Liver (tissue), 9 donors: ENCODE measurements around the gene TCF7L1. TPM values are rescaled to one million over a fixed set of nuclear protein-coding genes. Genes with fewer than 3 reads are reported as not detected.

Experiments used
- DNase-seq: peaks from one replicate; pipeline ENCODE4 v3.0.0-alpha.2; 2017; ENCODE audit warnings: low spot score
- H3K27ac ChIP-seq, 2 donors: one replicate each; pipeline ENCODE4 v1.7.0; 2013; ENCODE audit warnings: inconsistent platforms in 2 of 2, low read length in 2 of 2, control low read depth in 1 of 2, low read depth in 1 of 2, mild to moderate bottlenecking in 1 of 2
- H3K27me3 ChIP-seq, 4 donors: one replicate each; pipeline versions ENCODE4 v1.6.1 to v1.7.0; 2013; ENCODE audit warnings: low read length in 3 of 4, inconsistent platforms in 1 of 4, mild to moderate bottlenecking in 1 of 4, moderate library complexity in 1 of 4; ENCODE audit not compliant: control insufficient read depth in 4 of 4, insufficient read depth in 4 of 4
- H3K36me3 ChIP-seq, 4 donors: one replicate each; pipeline versions ENCODE4 v1.6.1 to v1.7.0; 2013; ENCODE audit warnings: low read length in 3 of 4, mild to moderate bottlenecking in 3 of 4, low read depth in 1 of 4, moderate library complexity in 1 of 4; ENCODE audit not compliant: control insufficient read depth in 4 of 4, insufficient read depth in 3 of 4
- H3K4me1 ChIP-seq, 4 donors: one replicate each; pipeline versions ENCODE4 v1.6.1 to v1.7.0; 2013; ENCODE audit warnings: low read length in 3 of 4, mild to moderate bottlenecking in 3 of 4, moderate library complexity in 1 of 4; ENCODE audit not compliant: control insufficient read depth in 4 of 4, insufficient read depth in 4 of 4
- H3K4me3 ChIP-seq, 3 donors: one replicate each; pipeline versions ENCODE4 v1.6.1 to v1.7.0; 2013; ENCODE audit warnings: low read length in 3 of 3, control low read depth in 1 of 3, low read depth in 1 of 3, mild to moderate bottlenecking in 1 of 3
- H3K9ac ChIP-seq, 2 donors: one replicate each; pipeline ENCODE4 v1.7.0; 2013; ENCODE audit warnings: low read length in 2 of 2, mild to moderate bottlenecking in 2 of 2, moderate library complexity in 2 of 2, control low read depth in 1 of 2, low read depth in 1 of 2
- H3K9me3 ChIP-seq, 4 donors: one replicate each; pipeline versions ENCODE4 v1.6.1 to v1.7.0; 2013; ENCODE audit warnings: low read length in 3 of 4; ENCODE audit not compliant: control insufficient read depth in 4 of 4
- EGR1 ChIP-seq, 2 donors: IDR thresholded peaks; 2 replicates each; pipeline ENCODE4 v1.6.1; 2016 to 2018; ENCODE audit warnings: antibody characterized with exemption in 2 of 2, low read depth in 2 of 2
- FOXA1 ChIP-seq: IDR thresholded peaks from 2 replicates; pipeline ENCODE4 v1.6.1; 2016; ENCODE audit warnings: antibody characterized with exemption
- FOXA2 ChIP-seq: IDR thresholded peaks from 2 replicates; pipeline ENCODE4 v1.6.1; 2016; ENCODE audit warnings: antibody characterized with exemption
- GABPA ChIP-seq, 2 donors: IDR thresholded peaks in 1 of 2; conservative IDR thresholded peaks in 1 of 2; 2 replicates each; pipeline ENCODE4 v1.6.1; 2016; ENCODE audit warnings: antibody characterized with exemption in 2 of 2, mild to moderate bottlenecking in 1 of 2, moderate library complexity in 1 of 2
- HNF4A ChIP-seq, 2 donors: conservative IDR thresholded peaks; 2 replicates each; pipeline ENCODE4 v1.6.1; 2016; ENCODE audit warnings: antibody characterized with exemption in 2 of 2, mild to moderate bottlenecking in 2 of 2
- HNF4G ChIP-seq: IDR thresholded peaks from 2 replicates; pipeline ENCODE4 v1.6.1; 2016; ENCODE audit warnings: antibody characterized with exemption
- JUND ChIP-seq, 2 donors: IDR thresholded peaks; 2 replicates each; pipeline ENCODE4 v1.6.1; 2016; ENCODE audit warnings: antibody characterized with exemption in 2 of 2
- NR2F2 ChIP-seq: IDR thresholded peaks from 2 replicates; pipeline ENCODE4 v1.6.1; 2016; ENCODE audit warnings: antibody characterized with exemption
- RAD21 ChIP-seq, 2 donors: IDR thresholded peaks; 2 replicates each; pipeline ENCODE4 v1.6.1; 2016; ENCODE audit warnings: antibody characterized with exemption in 2 of 2, mild to moderate bottlenecking in 2 of 2
- RXRA ChIP-seq, 2 donors: IDR thresholded peaks; 2 replicates each; pipeline ENCODE4 v1.6.1; 2017 to 2018; ENCODE audit warnings: antibody characterized with exemption in 2 of 2, mild to moderate bottlenecking in 1 of 2
- SP1 ChIP-seq: IDR thresholded peaks from 2 replicates; pipeline ENCODE4 v1.6.1; 2018; ENCODE audit warnings: antibody characterized with exemption, mild to moderate bottlenecking
- TAF1 ChIP-seq: conservative IDR thresholded peaks from 2 replicates; pipeline ENCODE4 v1.6.1; 2016; ENCODE audit warnings: antibody characterized with exemption, mild to moderate bottlenecking
- YY1 ChIP-seq: IDR thresholded peaks from 2 replicates; pipeline ENCODE4 v1.6.1; 2016; ENCODE audit warnings: antibody characterized with exemption, mild to moderate bottlenecking
- WGBS: extraction: QIAGEN DNeasy Blood & Tissue Kit; methylation state at CpG from one replicate; pipeline ENCODE4 v1.1.7; 2013; 5-methylcytosine and 5-hydroxymethylcytosine counted together
- polyA plus RNA-seq, 2 donors: library from polyadenylated mRNA; stranded (reverse) in 1 of 2; unstranded in 1 of 2; fragments of 200-250 nt in 1 of 2; fragments of >200 nt in 1 of 2; fragmentation: Nextera tagmentation in 1 of 2; extraction: Ambion mirVana in 1 of 2; gene quantifications; one replicate each; pipeline versions ENCODE4 v1.2.1 to v1.2.3, GENCODE V29; 2013 to 2015
- total RNA-seq, 2 donors: library from RNA; depleted of rRNA; stranded (reverse); fragments of >200 nt; gene quantifications; one replicate each; pipeline ENCODE4 v1.2.3, GENCODE V29; 2014
- TF ChIP-seq, protein P1 (sequence below): fragments of 150-350 bp; IDR thresholded peaks from 2 replicates; pipeline ENCODE4 v1.5.1; 2017; ENCODE audit warnings: improper control_type of control experiment, low read depth, low read length; ENCODE audit not compliant: missing input control
- TF ChIP-seq, protein P2 (sequence below): IDR thresholded peaks from 2 replicates; pipeline ENCODE4 v1.6.1; 2016; ENCODE audit warnings: antibody characterized with exemption
- TF ChIP-seq, protein P3 (sequence below): IDR thresholded peaks from 2 replicates; pipeline ENCODE4 v1.6.1; 2016; ENCODE audit warnings: antibody characterized with exemption
- TF ChIP-seq, protein P4 (sequence below): IDR thresholded peaks from 2 replicates; pipeline ENCODE4 v1.6.1; 2016; ENCODE audit warnings: antibody characterized with exemption, mild to moderate bottlenecking
- TF ChIP-seq, protein P5 (sequence below): IDR thresholded peaks from 2 replicates; pipeline ENCODE4 v1.6.1; 2016; ENCODE audit warnings: antibody characterized with exemption
- donor health status: healthy.
- donor health status: healthy.
- donor health status: healthy.
- donor health status: healthy.
- donor health status: healthy.

The TCF7L1 gene
- total and polyA plus RNA-seq, 4 donors = 1.6 to 6.0 (median 4.8) TPM

DNA sequence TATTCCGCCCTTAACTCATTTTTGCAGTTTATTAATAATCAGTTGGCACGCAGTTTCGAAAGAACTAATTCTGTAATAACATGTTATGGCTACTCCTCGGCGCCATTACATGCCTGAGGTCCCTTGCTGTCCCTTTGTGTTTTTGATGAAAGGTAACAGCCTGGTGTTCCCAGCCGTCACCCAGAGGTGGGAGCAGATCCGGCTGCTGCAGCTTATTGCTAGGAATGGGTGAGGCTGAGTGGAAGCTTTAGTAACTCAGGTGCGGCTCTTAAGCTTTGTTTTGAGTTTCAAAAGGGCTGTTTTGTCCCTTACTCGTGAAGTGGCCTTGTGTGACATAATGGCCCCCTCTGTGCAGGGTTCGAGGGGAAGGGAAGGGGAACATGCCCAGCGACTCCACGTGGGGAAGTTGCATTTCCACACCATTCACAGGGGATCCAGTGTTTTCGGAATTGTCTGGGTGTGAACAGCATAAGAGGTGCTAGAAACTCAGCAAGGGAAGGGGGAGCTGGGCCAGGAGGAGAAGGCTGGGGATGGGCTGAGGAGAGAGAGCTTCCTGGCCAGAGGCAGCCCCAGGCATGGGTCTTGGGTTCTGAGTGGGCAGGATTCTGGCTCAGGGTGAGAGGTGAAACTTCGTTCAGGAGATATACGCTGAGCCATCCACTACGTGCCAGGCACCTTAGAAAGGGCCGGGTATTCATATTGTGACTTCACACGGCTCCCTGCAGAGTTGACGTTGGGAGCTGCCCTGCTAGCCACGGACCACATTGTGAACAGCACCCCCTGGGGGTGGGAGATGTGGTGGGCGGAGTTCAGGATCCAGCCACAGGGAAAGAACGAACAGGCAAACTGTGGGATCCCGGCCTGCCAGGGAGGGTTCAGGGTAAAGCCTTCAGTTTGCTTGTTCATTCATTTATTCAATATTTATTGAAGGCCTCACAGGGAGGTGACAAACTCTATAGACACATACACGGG is 110.2 kb downstream of the TCF7L1 start:
- Histone ChIP-seq H3K36me3 (no peaks in the 10 kb centered on the region), H3K4me1 (peaks cover 0 to 2% (median under 1%) of the 10 kb centered on the region in 4 donors), H3K27ac (no peak overlapping the region), H3K9ac (no peak overlapping the region), H3K9me3 (no peaks in the 10 kb centered on the region), H3K27me3 (no peaks in the 10 kb centered on the region), H3K4me3 (no peak overlapping the region)
- WGBS = 74% methylated on average over 24 of the region's 24 CpGs
- peak; percentile 64 to 83 for TF ChIP-seq RAD21 (IDR thresholded peaks at IDR 0.05)
- TF ChIP-seq, protein P1, sequence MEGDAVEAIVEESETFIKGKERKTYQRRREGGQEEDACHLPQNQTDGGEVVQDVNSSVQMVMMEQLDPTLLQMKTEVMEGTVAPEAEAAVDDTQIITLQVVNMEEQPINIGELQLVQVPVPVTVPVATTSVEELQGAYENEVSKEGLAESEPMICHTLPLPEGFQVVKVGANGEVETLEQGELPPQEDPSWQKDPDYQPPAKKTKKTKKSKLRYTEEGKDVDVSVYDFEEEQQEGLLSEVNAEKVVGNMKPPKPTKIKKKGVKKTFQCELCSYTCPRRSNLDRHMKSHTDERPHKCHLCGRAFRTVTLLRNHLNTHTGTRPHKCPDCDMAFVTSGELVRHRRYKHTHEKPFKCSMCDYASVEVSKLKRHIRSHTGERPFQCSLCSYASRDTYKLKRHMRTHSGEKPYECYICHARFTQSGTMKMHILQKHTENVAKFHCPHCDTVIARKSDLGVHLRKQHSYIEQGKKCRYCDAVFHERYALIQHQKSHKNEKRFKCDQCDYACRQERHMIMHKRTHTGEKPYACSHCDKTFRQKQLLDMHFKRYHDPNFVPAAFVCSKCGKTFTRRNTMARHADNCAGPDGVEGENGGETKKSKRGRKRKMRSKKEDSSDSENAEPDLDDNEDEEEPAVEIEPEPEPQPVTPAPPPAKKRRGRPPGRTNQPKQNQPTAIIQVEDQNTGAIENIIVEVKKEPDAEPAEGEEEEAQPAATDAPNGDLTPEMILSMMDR = peak; percentile 57
- TF ChIP-seq NR2F2 = no peak
- peak; percentile 68 for DNase-seq

DNA sequence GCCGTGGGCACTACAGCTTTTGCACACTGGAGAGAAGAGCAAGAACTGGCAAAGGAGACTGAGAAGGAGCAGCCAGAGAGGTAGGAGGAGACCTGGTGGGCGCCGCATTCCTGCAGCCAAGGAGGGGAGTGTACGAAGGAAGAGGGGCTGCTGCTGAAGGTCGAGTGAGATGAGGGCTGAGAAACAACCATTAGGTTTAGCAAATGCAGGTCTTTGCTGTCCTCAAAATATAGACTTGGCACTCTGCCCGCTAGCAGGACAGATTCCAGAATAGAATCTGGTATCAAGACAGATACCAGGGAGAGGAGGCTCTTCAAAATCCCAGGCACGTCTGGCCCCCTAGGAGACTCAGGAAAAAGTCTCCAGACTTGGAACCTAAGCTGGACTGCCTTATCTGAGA is 111.6 kb downstream of the TCF7L1 start:
- 82% methylated on average over 7 of the region's 7 CpGs for WGBS

More for the DNA sequence above, 111.6 kb downstream of the TCF7L1 start:
- no peak overlapping the region for H3K9ac ChIP-seq
- H3K4me1 ChIP-seq = peaks cover 5 to 12% (median 6%) of the 10 kb centered on the region in 4 donors
- H3K4me3 ChIP-seq = no peak overlapping the region
- no peaks in the 10 kb centered on the region for H3K27me3 ChIP-seq
- no peak overlapping the region for H3K27ac ChIP-seq
- H3K9me3 ChIP-seq = no peaks in the 10 kb centered on the region
- no peak for TF ChIP-seq GABPA (IDR thresholded peaks at IDR 0.05 in 1 of 2, conservative IDR thresholded peaks at IDR 0.05 in 1 of 2)
- TF ChIP-seq FOXA1 = no peak
- TF ChIP-seq RXRA (IDR thresholded peaks at IDR 0.05) = no peak
- TF ChIP-seq JUND (IDR thresholded peaks at IDR 0.05) = no peak
- TF ChIP-seq NR2F2 = no peak
- TF ChIP-seq YY1 = no peak
- no peak for TF ChIP-seq TAF1
- TF ChIP-seq RAD21 (IDR thresholded peaks at IDR 0.05) = no peak
- no peak for TF ChIP-seq FOXA2
- TF ChIP-seq HNF4A (conservative IDR thresholded peaks at IDR 0.05) = no peak
- TF ChIP-seq, protein P2, sequence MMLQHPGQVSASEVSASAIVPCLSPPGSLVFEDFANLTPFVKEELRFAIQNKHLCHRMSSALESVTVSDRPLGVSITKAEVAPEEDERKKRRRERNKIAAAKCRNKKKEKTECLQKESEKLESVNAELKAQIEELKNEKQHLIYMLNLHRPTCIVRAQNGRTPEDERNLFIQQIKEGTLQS = no peak
- TF ChIP-seq HNF4G = no peak
- TF ChIP-seq, protein P3, sequence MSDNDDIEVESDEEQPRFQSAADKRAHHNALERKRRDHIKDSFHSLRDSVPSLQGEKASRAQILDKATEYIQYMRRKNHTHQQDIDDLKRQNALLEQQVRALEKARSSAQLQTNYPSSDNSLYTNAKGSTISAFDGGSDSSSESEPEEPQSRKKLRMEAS = no peak
- TF ChIP-seq, protein P4, sequence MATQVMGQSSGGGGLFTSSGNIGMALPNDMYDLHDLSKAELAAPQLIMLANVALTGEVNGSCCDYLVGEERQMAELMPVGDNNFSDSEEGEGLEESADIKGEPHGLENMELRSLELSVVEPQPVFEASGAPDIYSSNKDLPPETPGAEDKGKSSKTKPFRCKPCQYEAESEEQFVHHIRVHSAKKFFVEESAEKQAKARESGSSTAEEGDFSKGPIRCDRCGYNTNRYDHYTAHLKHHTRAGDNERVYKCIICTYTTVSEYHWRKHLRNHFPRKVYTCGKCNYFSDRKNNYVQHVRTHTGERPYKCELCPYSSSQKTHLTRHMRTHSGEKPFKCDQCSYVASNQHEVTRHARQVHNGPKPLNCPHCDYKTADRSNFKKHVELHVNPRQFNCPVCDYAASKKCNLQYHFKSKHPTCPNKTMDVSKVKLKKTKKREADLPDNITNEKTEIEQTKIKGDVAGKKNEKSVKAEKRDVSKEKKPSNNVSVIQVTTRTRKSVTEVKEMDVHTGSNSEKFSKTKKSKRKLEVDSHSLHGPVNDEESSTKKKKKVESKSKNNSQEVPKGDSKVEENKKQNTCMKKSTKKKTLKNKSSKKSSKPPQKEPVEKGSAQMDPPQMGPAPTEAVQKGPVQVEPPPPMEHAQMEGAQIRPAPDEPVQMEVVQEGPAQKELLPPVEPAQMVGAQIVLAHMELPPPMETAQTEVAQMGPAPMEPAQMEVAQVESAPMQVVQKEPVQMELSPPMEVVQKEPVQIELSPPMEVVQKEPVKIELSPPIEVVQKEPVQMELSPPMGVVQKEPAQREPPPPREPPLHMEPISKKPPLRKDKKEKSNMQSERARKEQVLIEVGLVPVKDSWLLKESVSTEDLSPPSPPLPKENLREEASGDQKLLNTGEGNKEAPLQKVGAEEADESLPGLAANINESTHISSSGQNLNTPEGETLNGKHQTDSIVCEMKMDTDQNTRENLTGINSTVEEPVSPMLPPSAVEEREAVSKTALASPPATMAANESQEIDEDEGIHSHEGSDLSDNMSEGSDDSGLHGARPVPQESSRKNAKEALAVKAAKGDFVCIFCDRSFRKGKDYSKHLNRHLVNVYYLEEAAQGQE = no peak
- no peak for TF ChIP-seq EGR1 (IDR thresholded peaks at IDR 0.05; ENCODE audit: low read depth in 2 of 2)
- TF ChIP-seq, protein P5, sequence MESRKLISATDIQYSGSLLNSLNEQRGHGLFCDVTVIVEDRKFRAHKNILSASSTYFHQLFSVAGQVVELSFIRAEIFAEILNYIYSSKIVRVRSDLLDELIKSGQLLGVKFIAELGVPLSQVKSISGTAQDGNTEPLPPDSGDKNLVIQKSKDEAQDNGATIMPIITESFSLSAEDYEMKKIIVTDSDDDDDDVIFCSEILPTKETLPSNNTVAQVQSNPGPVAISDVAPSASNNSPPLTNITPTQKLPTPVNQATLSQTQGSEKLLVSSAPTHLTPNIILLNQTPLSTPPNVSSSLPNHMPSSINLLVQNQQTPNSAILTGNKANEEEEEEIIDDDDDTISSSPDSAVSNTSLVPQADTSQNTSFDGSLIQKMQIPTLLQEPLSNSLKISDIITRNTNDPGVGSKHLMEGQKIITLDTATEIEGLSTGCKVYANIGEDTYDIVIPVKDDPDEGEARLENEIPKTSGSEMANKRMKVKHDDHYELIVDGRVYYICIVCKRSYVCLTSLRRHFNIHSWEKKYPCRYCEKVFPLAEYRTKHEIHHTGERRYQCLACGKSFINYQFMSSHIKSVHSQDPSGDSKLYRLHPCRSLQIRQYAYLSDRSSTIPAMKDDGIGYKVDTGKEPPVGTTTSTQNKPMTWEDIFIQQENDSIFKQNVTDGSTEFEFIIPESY = no peak
- TF ChIP-seq SP1 = no peak
- TF ChIP-seq, protein P1 = no peak
- no peaks in the 10 kb centered on the region for H3K36me3 ChIP-seq
- DNase-seq = no peak
